K562 (cell line): ENCODE results near the gene PPP1R15B.

Experiments used
- GATAD2A ChIP-seq: fragments of 450-650 bp; IDR thresholded peaks from 2 replicates; pipeline ENCODE4 v1.6.1; 2017
- TF ChIP-seq, protein P1 (sequence below): fragments of 450-650 bp; formaldehyde crosslinking; IDR thresholded peaks from 2 replicates; pipeline ENCODE4 v1.4.0; 2020; ENCODE audit warnings: mild to moderate bottlenecking, moderate library complexity

DNA sequence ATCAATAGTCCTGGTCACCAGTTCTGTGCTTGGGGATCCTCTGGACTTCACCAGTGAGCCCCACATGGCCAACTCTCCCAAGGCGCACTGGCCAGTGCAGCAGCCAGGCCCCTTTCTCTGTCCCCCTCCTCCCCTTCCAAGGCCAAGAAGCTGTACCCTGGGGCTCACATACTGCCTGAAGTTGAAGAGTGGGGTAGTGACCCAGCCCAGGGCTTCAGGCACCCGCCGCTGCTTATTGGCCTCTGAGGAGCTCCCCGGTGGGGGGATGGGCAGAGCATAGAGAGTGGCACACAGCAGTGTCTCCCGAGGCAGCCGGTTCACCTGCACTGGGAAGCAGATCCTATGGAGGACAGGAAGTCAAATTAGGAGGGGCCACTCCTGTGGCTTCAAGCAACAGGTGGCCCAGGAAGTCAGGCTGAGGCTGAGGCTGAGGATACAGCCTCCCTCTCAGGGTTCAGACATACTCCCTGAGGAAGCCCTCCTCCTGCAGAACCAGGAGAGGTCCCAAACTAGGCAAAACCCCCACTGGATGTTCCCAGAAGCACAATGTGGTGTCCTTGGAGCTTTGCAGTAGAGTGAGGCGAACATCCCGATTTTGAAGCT is 38.2 kb upstream of the PPP1R15B start:
- TF ChIP-seq, protein P1, sequence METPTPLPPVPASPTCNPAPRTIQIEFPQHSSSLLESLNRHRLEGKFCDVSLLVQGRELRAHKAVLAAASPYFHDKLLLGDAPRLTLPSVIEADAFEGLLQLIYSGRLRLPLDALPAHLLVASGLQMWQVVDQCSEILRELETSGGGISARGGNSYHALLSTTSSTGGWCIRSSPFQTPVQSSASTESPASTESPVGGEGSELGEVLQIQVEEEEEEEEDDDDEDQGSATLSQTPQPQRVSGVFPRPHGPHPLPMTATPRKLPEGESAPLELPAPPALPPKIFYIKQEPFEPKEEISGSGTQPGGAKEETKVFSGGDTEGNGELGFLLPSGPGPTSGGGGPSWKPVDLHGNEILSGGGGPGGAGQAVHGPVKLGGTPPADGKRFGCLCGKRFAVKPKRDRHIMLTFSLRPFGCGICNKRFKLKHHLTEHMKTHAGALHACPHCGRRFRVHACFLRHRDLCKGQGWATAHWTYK (CRISPR knock-in tag) = no peak
- no peak for TF ChIP-seq GATAD2A
